ENCODE data around the gene NXN.

DNA sequence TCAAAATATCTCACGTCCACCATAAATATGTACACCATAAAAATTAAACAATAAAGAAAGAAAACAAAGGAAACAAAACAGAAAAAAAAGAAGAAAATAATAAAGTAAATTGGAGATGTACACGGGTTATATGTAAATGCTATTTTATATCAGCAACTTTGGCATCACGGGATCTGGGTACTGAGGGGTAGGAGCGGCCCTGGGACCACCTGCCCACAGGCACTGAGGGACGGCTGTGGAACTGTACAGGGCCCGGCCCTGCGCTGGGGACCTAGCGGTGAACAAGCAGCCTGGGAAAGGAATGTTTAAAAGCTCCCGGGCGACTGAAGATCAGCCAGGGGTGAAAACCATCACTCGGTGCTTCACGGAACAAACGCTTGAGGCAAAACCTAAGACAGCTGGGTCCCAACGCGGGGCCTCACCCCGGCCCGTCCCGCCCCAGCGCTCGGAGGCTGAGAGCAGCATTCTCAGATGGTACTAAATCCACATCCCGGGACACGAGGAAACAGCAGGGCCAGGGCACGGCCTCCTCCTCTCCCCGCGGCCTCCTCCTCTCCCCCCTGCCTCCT lies 31.2 kb downstream of the NXN start:
- TF ChIP-seq, protein P1, sequence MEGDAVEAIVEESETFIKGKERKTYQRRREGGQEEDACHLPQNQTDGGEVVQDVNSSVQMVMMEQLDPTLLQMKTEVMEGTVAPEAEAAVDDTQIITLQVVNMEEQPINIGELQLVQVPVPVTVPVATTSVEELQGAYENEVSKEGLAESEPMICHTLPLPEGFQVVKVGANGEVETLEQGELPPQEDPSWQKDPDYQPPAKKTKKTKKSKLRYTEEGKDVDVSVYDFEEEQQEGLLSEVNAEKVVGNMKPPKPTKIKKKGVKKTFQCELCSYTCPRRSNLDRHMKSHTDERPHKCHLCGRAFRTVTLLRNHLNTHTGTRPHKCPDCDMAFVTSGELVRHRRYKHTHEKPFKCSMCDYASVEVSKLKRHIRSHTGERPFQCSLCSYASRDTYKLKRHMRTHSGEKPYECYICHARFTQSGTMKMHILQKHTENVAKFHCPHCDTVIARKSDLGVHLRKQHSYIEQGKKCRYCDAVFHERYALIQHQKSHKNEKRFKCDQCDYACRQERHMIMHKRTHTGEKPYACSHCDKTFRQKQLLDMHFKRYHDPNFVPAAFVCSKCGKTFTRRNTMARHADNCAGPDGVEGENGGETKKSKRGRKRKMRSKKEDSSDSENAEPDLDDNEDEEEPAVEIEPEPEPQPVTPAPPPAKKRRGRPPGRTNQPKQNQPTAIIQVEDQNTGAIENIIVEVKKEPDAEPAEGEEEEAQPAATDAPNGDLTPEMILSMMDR (IDR thresholded peaks at IDR 0.05), result no peak
- TF ChIP-seq POLR2A (IDR thresholded peaks at IDR 0.05), result no peak
